HG02870 (cell line): ENCODE data around the gene ZNF77.
A peak's percentile ranks its signal among the peaks of the same experiment; 100 is the strongest.
"Not testable (repeated sequence)": the region's sequence is repeated elsewhere in the genome, so short reads cannot be mapped to it uniquely, and the experiment has no call there.

ENCODE experiments used
- ATAC-seq: cut with Tn5 transposase; IDR thresholded peaks from one replicate; pipeline ENCODE4 v1.9.1; 2021; ENCODE audit warnings: mild to moderate bottlenecking, moderate library complexity; ENCODE audit not compliant: unreplicated experiment

Gene ZNF77

GRCh38 chr19:2970201-2970835 lies 25.5 kb upstream of the ZNF77 start:
- no peak for ATAC-seq

- ATAC-seq = no peak
Measured at GRCh38 chr19:2969104-2969504, 24.3 kb upstream of the ZNF77 start.

- no peak for ATAC-seq
Measured at GRCh38 chr19:2967972-2968371, 23.2 kb upstream of the ZNF77 start.

GRCh38 chr19:2964874-2965273 lies 20.1 kb upstream of the ZNF77 start:
- no peak for ATAC-seq

GRCh38 chr19:2963631-2964030 lies 18.9 kb upstream of the ZNF77 start:
- not testable (repeated sequence) for ATAC-seq

GRCh38 chr19:2963122-2963521 lies 18.4 kb upstream of the ZNF77 start:
- no peak for ATAC-seq

GRCh38 chr19:2962018-2962670 lies 17.4 kb upstream of the ZNF77 start:
- ATAC-seq = no peak

- no peak for ATAC-seq
Measured at GRCh38 chr19:2960120-2960519, 15.3 kb upstream of the ZNF77 start.

- ATAC-seq = no peak
Measured at GRCh38 chr19:2957160-2957559, 12.4 kb upstream of the ZNF77 start.

- ATAC-seq = no peak
Measured at GRCh38 chr19:2952953-2953481, 8.2 kb upstream of the ZNF77 start.

GRCh38 chr19:2950286-2951124 lies 5.7 kb upstream of the ZNF77 start:
- ATAC-seq = peak; percentile 91

- no peak for ATAC-seq
Measured at GRCh38 chr19:2949939-2950285, 5.1 kb upstream of the ZNF77 start.

- no peak for ATAC-seq
Measured at GRCh38 chr19:2945575-2946184, 909 bp upstream of the ZNF77 start.

GRCh38 chr19:2944403-2944774 lies 382 bp downstream of the ZNF77 start:
- ATAC-seq = no peak

- ATAC-seq = no peak
Measured at GRCh38 chr19:2942928-2943640, 1.7 kb downstream of the ZNF77 start.

GRCh38 chr19:2935863-2936262 lies 8.9 kb downstream of the ZNF77 start:
- not testable (repeated sequence) for ATAC-seq

GRCh38 chr19:2933490-2933910 lies 11.3 kb downstream of the ZNF77 start:
- ATAC-seq = no peak

GRCh38 chr19:2927032-2927430 lies 17.7 kb downstream of the ZNF77 start:
- no peak for ATAC-seq

GRCh38 chr19:2926341-2927031 lies 18.3 kb downstream of the ZNF77 start:
- ATAC-seq = no peak

- ATAC-seq = no peak
Measured at GRCh38 chr19:2923510-2923909, 21.3 kb downstream of the ZNF77 start.
